Adrenal gland (tissue), 5 donors: ENCODE measurements around the gene DNAAF3.

Source experiments
- CTCF ChIP-seq, 6 experiments: fragments of 450-650 bp in 4 of 6; fragments of 200-600 bp in 2 of 6; sonication (generic) in 1 of 6; IDR thresholded peaks; 1 replicate in 5 of 6; 2 replicates in 1 of 6; pipeline versions ENCODE4 v1.5.1 to v1.8.0; 2016 to 2021; ENCODE audit warnings: antibody characterized with exemption in 6 of 6, mild to moderate bottlenecking in 2 of 6, moderate library complexity in 1 of 6
- POLR2A ChIP-seq, 2 donors: fragments of 450-650 bp; IDR thresholded peaks; one replicate each; pipeline ENCODE4 v1.6.1; 2017; ENCODE audit warnings: antibody characterized with exemption in 2 of 2, mild to moderate bottlenecking in 2 of 2, moderate library complexity in 1 of 2
- donor health status: DM: no; HTN: no; CAD: no.

GRCh38 chr19:55208880-55209692, 42.7 kb upstream of the DNAAF3 start, which contains the start of gene PTPRH:
- TF ChIP-seq POLR2A (IDR thresholded peaks at IDR 0.05) (no peak), CTCF (IDR thresholded peaks at IDR 0.05) (no peak)
